AG09319 (cell line): ENCODE results near the gene IFI35.

Experiments
- DNase-seq: peaks from one replicate; pipeline ENCODE4 v3.0.0-alpha.2; 2010; ENCODE audit warnings: low read depth; ENCODE audit errors: extremely low read depth
- CTCF ChIP-seq: IDR thresholded peaks from 2 replicates; pipeline ENCODE4 v1.5.1; 2011; ENCODE audit warnings: low read depth, mild to moderate bottlenecking, inconsistent platforms, low read length, moderate library complexity

The IFI35 gene

GRCh38 chr17:43027091-43028032, 20.8 kb downstream of the IFI35 start:
- TF ChIP-seq CTCF = no peak

GRCh38 chr17:43028221-43028861, 21.8 kb downstream of the IFI35 start:
- no peak for TF ChIP-seq CTCF
- no peak for DNase-seq

More at GRCh38 chr17:43027091-43028032, 20.8 kb downstream of the IFI35 start:
- no peak for DNase-seq

DNA sequence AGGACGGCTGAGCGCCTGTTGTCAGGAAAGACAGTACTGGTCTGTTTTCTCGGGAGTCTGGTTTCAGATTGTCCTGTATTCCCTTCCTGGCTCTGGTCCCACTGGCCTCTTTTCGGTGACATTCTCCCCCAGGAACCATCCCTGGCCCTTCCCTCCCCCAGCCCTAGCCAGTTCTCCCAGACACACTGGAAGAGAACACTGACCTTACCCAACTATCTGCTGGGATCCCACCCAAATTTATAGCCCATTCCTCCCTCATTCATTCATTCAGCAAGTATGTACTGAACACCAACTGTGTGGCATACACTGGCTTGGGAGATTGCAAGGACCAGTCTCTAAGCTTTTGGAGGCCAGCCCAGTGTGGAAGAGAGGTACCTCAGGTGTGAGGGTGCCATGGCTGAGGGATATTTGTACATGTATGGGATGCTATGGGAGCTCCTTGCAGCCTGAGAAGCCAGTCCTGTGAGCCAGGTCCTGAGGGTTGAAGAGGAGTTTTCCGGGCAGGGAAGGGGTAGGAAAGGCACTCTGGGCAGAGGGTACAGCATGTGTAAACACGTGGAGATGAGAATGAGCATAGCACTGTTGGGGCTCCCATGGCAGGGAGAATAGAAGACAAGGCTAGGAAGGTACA, 23.7 kb downstream of the IFI35 start:
- no peak for DNase-seq
- no peak for TF ChIP-seq CTCF

GRCh38 chr17:43031666-43032065, 25.1 kb downstream of the IFI35 start:
- TF ChIP-seq CTCF = no peak
- no peak for DNase-seq

GRCh38 chr17:43033948-43034881, 27.6 kb downstream of the IFI35 start:
- no peak for DNase-seq
- TF ChIP-seq CTCF = no peak

DNA sequence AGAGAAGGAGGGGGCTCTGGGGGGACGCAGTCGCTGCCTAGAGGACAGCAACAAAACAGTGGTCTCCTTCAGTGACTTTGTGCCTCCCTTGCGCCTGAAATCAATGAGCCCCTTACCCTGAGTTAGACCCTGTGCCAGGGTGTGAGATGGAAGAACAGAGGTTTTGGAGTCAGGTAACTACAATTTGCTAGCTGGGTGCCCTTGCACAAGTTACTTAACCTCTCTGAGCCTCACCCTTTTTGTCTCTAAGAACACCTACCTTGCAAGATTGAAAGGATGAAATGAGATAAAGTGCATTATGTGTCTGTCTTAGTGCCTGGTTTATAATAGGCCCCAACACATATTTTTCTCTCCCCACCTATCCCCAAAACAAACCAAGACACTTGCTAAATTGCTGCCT, 28.3 kb downstream of the IFI35 start:
- no peak for DNase-seq
- TF ChIP-seq CTCF = no peak
